LNCaP clone FGC (cell line): ENCODE measurements around the gene NT5DC2.

Experiments
- DNase-seq: peaks from one replicate; pipeline ENCODE4 v3.0.0-alpha.2; 2011; ENCODE audit warnings: low read depth
- H3K4me3 ChIP-seq: 2 replicates; pipeline ENCODE4 v1.5.1; 2011; ENCODE audit warnings: mild to moderate bottlenecking, low read depth, low read length, control low read depth
- TF ChIP-seq, protein P1 (sequence below): IDR thresholded peaks from 2 replicates; pipeline ENCODE4 v1.5.1; 2012; ENCODE audit warnings: mild to moderate bottlenecking; ENCODE audit not compliant: control insufficient read depth, insufficient read depth; ENCODE audit errors: extremely low read depth

NT5DC2 gene

DNA sequence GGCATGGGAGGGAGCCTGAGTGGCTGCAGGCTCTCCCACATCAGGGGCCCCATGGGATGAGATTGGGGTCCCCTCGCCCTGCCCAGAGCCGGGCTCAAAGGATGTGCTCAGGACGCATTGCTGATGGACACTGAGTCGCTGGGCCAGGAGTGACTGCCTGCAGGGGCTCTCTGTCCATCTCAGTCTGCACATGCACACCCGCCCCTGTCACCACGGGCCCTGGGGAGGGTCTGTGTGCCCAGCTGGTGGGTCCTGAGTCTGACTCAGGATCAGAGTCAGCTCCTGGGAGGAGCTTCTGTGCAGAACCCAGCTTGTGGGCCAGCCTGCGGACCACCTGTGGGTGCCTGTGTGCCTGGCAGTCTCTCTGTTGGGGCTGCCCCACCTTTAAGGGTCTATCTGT is 20.4 kb downstream of the NT5DC2 start:
- TF ChIP-seq, protein P1, sequence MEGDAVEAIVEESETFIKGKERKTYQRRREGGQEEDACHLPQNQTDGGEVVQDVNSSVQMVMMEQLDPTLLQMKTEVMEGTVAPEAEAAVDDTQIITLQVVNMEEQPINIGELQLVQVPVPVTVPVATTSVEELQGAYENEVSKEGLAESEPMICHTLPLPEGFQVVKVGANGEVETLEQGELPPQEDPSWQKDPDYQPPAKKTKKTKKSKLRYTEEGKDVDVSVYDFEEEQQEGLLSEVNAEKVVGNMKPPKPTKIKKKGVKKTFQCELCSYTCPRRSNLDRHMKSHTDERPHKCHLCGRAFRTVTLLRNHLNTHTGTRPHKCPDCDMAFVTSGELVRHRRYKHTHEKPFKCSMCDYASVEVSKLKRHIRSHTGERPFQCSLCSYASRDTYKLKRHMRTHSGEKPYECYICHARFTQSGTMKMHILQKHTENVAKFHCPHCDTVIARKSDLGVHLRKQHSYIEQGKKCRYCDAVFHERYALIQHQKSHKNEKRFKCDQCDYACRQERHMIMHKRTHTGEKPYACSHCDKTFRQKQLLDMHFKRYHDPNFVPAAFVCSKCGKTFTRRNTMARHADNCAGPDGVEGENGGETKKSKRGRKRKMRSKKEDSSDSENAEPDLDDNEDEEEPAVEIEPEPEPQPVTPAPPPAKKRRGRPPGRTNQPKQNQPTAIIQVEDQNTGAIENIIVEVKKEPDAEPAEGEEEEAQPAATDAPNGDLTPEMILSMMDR, result no peak

GRCh38 chr3:52512727-52513126 is 20.9 kb downstream of the NT5DC2 start:
- H3K4me3 ChIP-seq, result no peak overlapping the region
- DNase-seq, result no peak
- TF ChIP-seq, protein P1, result no peak

More for the DNA sequence above, 20.4 kb downstream of the NT5DC2 start:
- H3K4me3 ChIP-seq, result no peak overlapping the region
- DNase-seq, result no peak

DNA sequence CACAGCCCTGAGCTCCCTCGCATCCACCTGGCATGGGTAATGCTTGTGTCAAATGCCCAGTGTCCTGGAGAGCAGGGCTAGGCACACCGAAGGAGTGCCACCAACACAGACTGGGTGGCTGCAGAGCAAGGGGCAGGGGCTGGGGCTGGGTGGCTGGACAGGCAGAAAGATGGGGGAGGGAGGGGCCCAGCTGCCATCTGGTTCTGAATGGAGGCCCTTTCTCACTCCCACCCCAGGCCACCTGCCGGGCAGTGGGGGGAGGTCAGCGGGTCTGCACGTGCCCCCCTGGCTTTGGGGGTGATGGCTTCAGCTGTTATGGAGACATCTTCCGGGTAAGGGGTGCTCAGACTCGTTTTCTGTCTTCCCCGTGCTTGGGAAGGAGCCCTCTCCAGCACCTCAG is 21.6 kb downstream of the NT5DC2 start:
- TF ChIP-seq, protein P1, result no peak
- no peak for DNase-seq
- H3K4me3 ChIP-seq, result no peak overlapping the region

GRCh38 chr3:52511509-52511908 is 22.1 kb downstream of the NT5DC2 start:
- DNase-seq, result no peak
- TF ChIP-seq, protein P1, result no peak

DNA sequence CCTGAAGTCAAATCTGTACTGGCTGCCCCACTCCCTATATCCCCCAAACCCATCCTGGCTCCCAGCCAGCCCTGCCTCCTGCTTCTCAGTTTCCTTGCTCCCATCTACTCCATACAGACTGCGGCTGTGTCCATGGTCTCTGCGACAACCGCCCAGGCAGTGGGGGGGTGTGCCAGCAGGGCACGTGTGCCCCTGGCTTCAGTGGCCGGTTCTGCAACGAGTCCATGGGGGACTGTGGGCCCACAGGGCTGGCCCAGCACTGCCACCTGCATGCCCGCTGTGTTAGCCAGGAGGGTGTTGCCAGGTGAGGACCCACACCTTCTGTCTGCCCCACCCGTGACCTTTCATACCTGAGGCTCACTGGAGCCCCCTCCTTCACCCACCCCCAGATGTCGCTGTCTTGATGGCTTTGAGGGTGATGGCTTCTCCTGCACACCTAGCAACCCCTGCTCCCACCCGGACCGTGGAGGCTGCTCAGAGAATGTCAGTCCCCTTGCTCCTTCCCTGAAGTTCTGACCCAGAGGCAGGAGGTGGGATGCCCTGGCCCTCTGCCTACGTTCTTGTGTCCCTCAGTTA is 23.8 kb downstream of the NT5DC2 start:
- TF ChIP-seq, protein P1, result no peak
- DNase-seq, result no peak
- no peak overlapping the region for H3K4me3 ChIP-seq

More at GRCh38 chr3:52511509-52511908, 22.1 kb downstream of the NT5DC2 start:
- no peak overlapping the region for H3K4me3 ChIP-seq

- TF ChIP-seq, protein P1, result no peak
- no peak overlapping the region for H3K4me3 ChIP-seq
- DNase-seq, result no peak
Measured at GRCh38 chr3:52507359-52507758, 26.3 kb downstream of the NT5DC2 start.
